ENCODE data around the gene EDC4. TPM values are rescaled to one million over a fixed set of nuclear protein-coding genes. Genes with fewer than 3 reads are reported as not detected.

Gene EDC4
- total and polyA plus RNA-seq, 12 donors: 34.0 to 115 (median 58.7) TPM

- Histone ChIP-seq H3K4me1 (replicated peaks in 1 of 2) (peaks cover 25 to 30% of the 10 kb centered on the region in 2 donors), H3K9me3 (replicated peaks in 1 of 3) (no peaks in the 10 kb centered on the region), H3K36me3 (replicated peaks in 1 of 2) (peaks cover 0 to 5% of the 10 kb centered on the region in 2 donors), H3K4me3 (no peak overlapping the region), H3K27ac (peak overlapping the region in 2 of 5 donors; percentile 41 to 50), H3K27me3 (no peaks in the 10 kb centered on the region)
- 26 to 55% (median 34%) methylated on average over 10 of the region's 10 CpGs for WGBS, 4 donors
- TF ChIP-seq POLR2A (IDR thresholded peaks at IDR 0.05): no peak
- no peak for TF ChIP-seq CTCF (IDR thresholded peaks at IDR 0.05)
- peak; percentile 56 to 81 (median 71) for DNase-seq
- intact Hi-C loops (cut with DNase I): no loop called here
Measured at GRCh38 chr16:67855789-67856188, 17.1 kb upstream of the EDC4 start.

GRCh38 chr16:67856927-67857546, 15.8 kb upstream of the EDC4 start:
- 92 to 97% (median 95%) methylated on average over 4 to 5 of the region's 5 CpGs for WGBS, 4 donors
- Histone ChIP-seq H3K9me3 (replicated peaks in 1 of 3) (no peaks in the 10 kb centered on the region), H3K27me3 (no peaks in the 10 kb centered on the region), H3K4me3 (no peak overlapping the region), H3K36me3 (replicated peaks in 1 of 2) (peaks cover 0 to 6% of the 10 kb centered on the region in 2 donors), H3K4me1 (replicated peaks in 1 of 2) (peaks cover 27 to 30% of the 10 kb centered on the region in 2 donors), H3K27ac (peak overlapping the region in 3 of 5 donors; percentile 38 to 85 (median 84))
- no peak for DNase-seq
- TF ChIP-seq CTCF (IDR thresholded peaks at IDR 0.05) (no peak), POLR2A (IDR thresholded peaks at IDR 0.05) (no peak)
- intact Hi-C loops (cut with DNase I): no loop called here

- no peaks in the 10 kb centered on the region for H3K27me3 ChIP-seq
- H3K9me3 ChIP-seq (replicated peaks in 1 of 3): no peaks in the 10 kb centered on the region
- WGBS, 4 donors: 43 to 61% (median 50%) methylated on average over 3 of the region's 3 CpGs
- H3K4me1 ChIP-seq (replicated peaks in 1 of 2): peaks cover 33 to 34% of the 10 kb centered on the region in 2 donors
- peaks cover 0 to 6% of the 10 kb centered on the region in 2 donors for H3K36me3 ChIP-seq (replicated peaks in 1 of 2)
- no peak for TF ChIP-seq POLR2A (IDR thresholded peaks at IDR 0.05)
- no peak overlapping the region for H3K4me3 ChIP-seq
- DNase-seq: peak; percentile 72 to 95 (median 90)
- H3K27ac ChIP-seq: peak overlapping the region in 3 of 5 donors; percentile 69 to 85 (median 84)
- intact Hi-C loops (cut with DNase I): no loop called here
Measured at GRCh38 chr16:67857547-67858233, 15.2 kb upstream of the EDC4 start.

- 65 to 88% (median 76%) methylated on average over 4 of the region's 4 CpGs for WGBS, 4 donors
- TF ChIP-seq POLR2A (IDR thresholded peaks at IDR 0.05): no peak
- no peak for TF ChIP-seq CTCF (IDR thresholded peaks at IDR 0.05)
- H3K9me3 ChIP-seq (replicated peaks in 1 of 3): no peaks in the 10 kb centered on the region
- H3K27ac ChIP-seq: peak overlapping the region in 4 of 5 donors; percentile 41 to 85 (median 76)
- no peak overlapping the region for H3K4me3 ChIP-seq
- H3K27me3 ChIP-seq: no peaks in the 10 kb centered on the region
- peaks cover 0 to 6% of the 10 kb centered on the region in 2 donors for H3K36me3 ChIP-seq (replicated peaks in 1 of 2)
- H3K4me1 ChIP-seq (replicated peaks in 1 of 2): peaks cover 40 to 41% of the 10 kb centered on the region in 2 donors
- no peak for DNase-seq
- intact Hi-C loops (cut with DNase I): no loop called here
Measured at GRCh38 chr16:67858500-67858899, 14.4 kb upstream of the EDC4 start.

Data from adrenal gland (tissue), 12 donors.